CD14-positive monocyte (primary cell): ENCODE results near the gene RAB21. TPM values are rescaled to one million over a fixed set of nuclear protein-coding genes. Genes with fewer than 3 reads are reported as not detected.
"Not testable (repeated sequence)": the region's sequence is repeated elsewhere in the genome, so short reads cannot be mapped to it uniquely, and the experiment has no call there.

ENCODE experiments used
- DNase-seq, 3 donors: peaks; one replicate each; pipeline ENCODE4 v3.0.0-alpha.2; 2011 to 2022
- H2AFZ ChIP-seq: 2 replicates; pipeline ENCODE4 v1.6.0; 2012; ENCODE audit warnings: mild to moderate bottlenecking, low read depth, low read length, inconsistent platforms; ENCODE audit not compliant: insufficient read depth, poor library complexity, severe bottlenecking
- H3K27ac ChIP-seq, 2 donors: 1 replicate in 1 of 2; 2 replicates in 1 of 2; pipeline ENCODE4 v1.5.1; 2012 to 2013; ENCODE audit warnings: low read length in 2 of 2, control low read depth in 1 of 2, inconsistent platforms in 1 of 2, low read depth in 1 of 2, mild to moderate bottlenecking in 1 of 2
- H3K27me3 ChIP-seq, 2 donors: one replicate each; pipeline versions ENCODE4 v1.6.0 to v1.6.1; 2011 to 2013; ENCODE audit warnings: low read length in 2 of 2; ENCODE audit not compliant: control insufficient read depth in 2 of 2, insufficient read depth in 2 of 2
- H3K36me3 ChIP-seq, 2 donors: replicated peaks in 1 of 2; 1 replicate in 1 of 2; 2 replicates in 1 of 2; pipeline versions ENCODE4 v1.5.1 to v1.6.1; 2012 to 2013; ENCODE audit warnings: low read length in 2 of 2, control low read depth in 1 of 2, inconsistent platforms in 1 of 2, mild to moderate bottlenecking in 1 of 2; ENCODE audit not compliant: insufficient read depth in 2 of 2, control insufficient read depth in 1 of 2
- H3K4me1 ChIP-seq, 2 donors: 1 replicate in 1 of 2; 2 replicates in 1 of 2; pipeline versions ENCODE4 v1.5.1 to v1.6.1; 2012 to 2013; ENCODE audit warnings: low read length in 2 of 2, control low read depth in 1 of 2, inconsistent platforms in 1 of 2, mild to moderate bottlenecking in 1 of 2, moderate library complexity in 1 of 2; ENCODE audit not compliant: insufficient read depth in 2 of 2, control insufficient read depth in 1 of 2
- H3K4me2 ChIP-seq: replicated peaks from 2 replicates; pipeline ENCODE3; 2012; ENCODE audit warnings: low read length, moderate library complexity, mild to moderate bottlenecking; ENCODE audit not compliant: poor library complexity, severe bottlenecking; ENCODE audit errors: extremely low read depth
- H3K4me3 ChIP-seq, 3 experiments: fragments of 200-600 bp in 1 of 3; sonication (generic) in 1 of 3; replicated peaks in 1 of 3; 1 replicate in 2 of 3; 2 replicates in 1 of 3; pipeline ENCODE4 v1.5.1; 2011 to 2013; ENCODE audit warnings: low read length in 3 of 3, mild to moderate bottlenecking in 3 of 3, control low read depth in 2 of 3, low read depth in 2 of 3, inconsistent platforms in 1 of 3, moderate library complexity in 1 of 3
- H3K79me2 ChIP-seq: 2 replicates; pipeline ENCODE4 v1.6.0; 2012; ENCODE audit warnings: mild to moderate bottlenecking, control low read depth, inconsistent platforms, low read length, moderate library complexity; ENCODE audit not compliant: insufficient read depth
- H3K9ac ChIP-seq: 2 replicates; pipeline ENCODE4 v1.6.0; 2017; ENCODE audit warnings: low read length, mild to moderate bottlenecking; ENCODE audit not compliant: insufficient read depth, poor library complexity, severe bottlenecking
- H3K9me3 ChIP-seq, 2 donors: replicated peaks in 1 of 2; 1 replicate in 1 of 2; 2 replicates in 1 of 2; pipeline versions ENCODE4 v1.5.1 to v1.6.1; 2012 to 2013; ENCODE audit warnings: low read length in 2 of 2, control low read depth in 1 of 2; ENCODE audit not compliant: control insufficient read depth in 1 of 2, insufficient read depth in 1 of 2
- H4K20me1 ChIP-seq: 2 replicates; pipeline ENCODE4 v1.6.0; 2012; ENCODE audit warnings: mild to moderate bottlenecking, low read length, control low read depth, moderate library complexity; ENCODE audit not compliant: insufficient read depth
- H3K27ac Mint-ChIP-seq, 7 donors: one replicate each; pipeline ENCODE4 v1.8.0; 2020; ENCODE audit warnings: mild to moderate bottlenecking in 7 of 7, mixed read lengths in 7 of 7, moderate library complexity in 6 of 7, inconsistent platforms in 2 of 7
- H3K27me3 Mint-ChIP-seq, 3 donors: one replicate each; pipeline ENCODE4 v1.8.0; 2021 to 2022; ENCODE audit warnings: low read depth in 3 of 3, mild to moderate bottlenecking in 3 of 3, mixed read lengths in 3 of 3, moderate library complexity in 3 of 3, inconsistent platforms in 1 of 3
- H3K36me3 Mint-ChIP-seq, 2 donors: one replicate each; pipeline ENCODE4 v1.8.0; 2020; ENCODE audit warnings: mixed read lengths in 2 of 2, inconsistent platforms in 1 of 2, mild to moderate bottlenecking in 1 of 2
- H3K4me1 Mint-ChIP-seq: one replicate; pipeline ENCODE4 v1.8.0; 2020; ENCODE audit warnings: mild to moderate bottlenecking, mixed read lengths
- H3K4me3 Mint-ChIP-seq, 2 donors: one replicate each; pipeline ENCODE4 v1.8.0; 2020; ENCODE audit warnings: mild to moderate bottlenecking in 2 of 2, mixed read lengths in 2 of 2, moderate library complexity in 1 of 2
- H3K9me3 Mint-ChIP-seq, 7 donors: one replicate each; pipeline ENCODE4 v1.8.0; 2020 to 2022; ENCODE audit warnings: mixed read lengths in 7 of 7, mild to moderate bottlenecking in 6 of 7, moderate library complexity in 6 of 7, inconsistent platforms in 2 of 7
- CTCF ChIP-seq: fragments of 200-600 bp; IDR thresholded peaks from one replicate; pipeline ENCODE4 v1.8.0; 2022; ENCODE audit warnings: antibody characterized with exemption, mild to moderate bottlenecking
- WGBS: methylation state at CpG from one replicate; pipeline ENCODE4 v1.1.5; 2013; ENCODE audit warnings: missing lambda C conversion rate; ENCODE audit not compliant: insufficient coverage; 5-methylcytosine and 5-hydroxymethylcytosine counted together
- intact Hi-C, 2 donors: fragments of 100-400 bp; cut with micrococcal nuclease; formaldehyde crosslinking; loops; one replicate each; pipeline versions ENCODE4 v1.15.0 to v1.15.1; 2023
- polyA plus RNA-seq, 3 donors: library from polyadenylated mRNA; depleted of rRNA in 1 of 3; unstranded in 2 of 3; stranded (reverse) in 1 of 3; fragments of 300-500 nt in 2 of 3; fragments of >200 nt in 1 of 3; fragmentation: Illumina TruSeq in 2 of 3; gene quantifications; 1 replicate in 2 of 3; 2 replicates in 1 of 3; pipeline ENCODE4 v1.2.3, GENCODE V29; 2012 to 2021

RAB21 gene
- polyA plus RNA-seq, 3 donors = 10.8 to 36.0 (median 31.1) TPM

GRCh38 chr12:71822088-71822487 lies 67.4 kb downstream of the RAB21 start:
- H3K27me3 ChIP-seq, DNase-seq, H3K9me3 Mint-ChIP-seq, H3K27ac ChIP-seq, H3K79me2 ChIP-seq, intact Hi-C loops, H3K9me3 ChIP-seq, H3K4me1 ChIP-seq, H3K9ac ChIP-seq, H3K36me3 ChIP-seq, H4K20me1 ChIP-seq, H3K27me3 Mint-ChIP-seq, H2AFZ ChIP-seq, H3K4me3 ChIP-seq, H3K4me3 Mint-ChIP-seq, H3K36me3 Mint-ChIP-seq, H3K4me1 Mint-ChIP-seq, H3K27ac Mint-ChIP-seq, H3K4me2 ChIP-seq: not testable (repeated sequence)
- WGBS = 100% methylated on average over 2 of the region's 3 CpGs

GRCh38 chr12:71828813-71829212 lies 74.2 kb downstream of the RAB21 start:
- no peaks in the 10 kb centered on the region for H3K4me1 Mint-ChIP-seq
- intact Hi-C loops = no loop called here
- no peaks in the 10 kb centered on the region for H4K20me1 ChIP-seq
- H3K9me3 Mint-ChIP-seq = peaks cover 0 to 5% (median 0%) of the 10 kb centered on the region in 7 donors
- no peaks in the 10 kb centered on the region for H3K36me3 Mint-ChIP-seq
- H3K4me1 ChIP-seq = no peaks in the 10 kb centered on the region
- H3K9me3 ChIP-seq = no peaks in the 10 kb centered on the region
- no peak for TF ChIP-seq CTCF
- no peak overlapping the region for H3K27ac Mint-ChIP-seq
- no CpG with 5 or more reads among the region's 2 CpGs for WGBS
- H2AFZ ChIP-seq = no peak overlapping the region
- H3K27me3 ChIP-seq = no peaks in the 10 kb centered on the region
- H3K4me3 Mint-ChIP-seq = no peak overlapping the region
- no peak overlapping the region for H3K4me3 ChIP-seq
- no peak for DNase-seq
- no peaks in the 10 kb centered on the region for H3K36me3 ChIP-seq
- H3K27me3 Mint-ChIP-seq = peaks cover 2 to 3% (median 2%) of the 10 kb centered on the region in 3 donors
- no peaks in the 10 kb centered on the region for H3K79me2 ChIP-seq
- H3K4me2 ChIP-seq = no peak overlapping the region
- H3K9ac ChIP-seq = no peak overlapping the region
- H3K27ac ChIP-seq = no peak overlapping the region
